ENCODE results near the gene LORICRIN. TPM values are rescaled to one million over a fixed set of nuclear protein-coding genes. Genes with fewer than 3 reads are reported as not detected.
"Not testable (repeated sequence)": the region's sequence is repeated elsewhere in the genome, so short reads cannot be mapped to it uniquely, and the experiment has no call there.

The LORICRIN gene
- total and polyA plus RNA-seq, 4 donors, result not detected

- Histone ChIP-seq H3K27ac (ENCODE audit: low read depth in 1 of 2, low read length in 2 of 2) (no peak overlapping the region), H3K9ac (ENCODE audit: low read depth in 1 of 2, low read length in 2 of 2) (no peak overlapping the region), H3K4me3 (ENCODE audit: low read depth in 1 of 3, low read length in 3 of 3) (no peak overlapping the region), H3K27me3 (ENCODE audit: control insufficient read depth in 4 of 4, insufficient read depth in 4 of 4, low read length in 3 of 4) (peaks cover 0 to 3% (median under 1%) of the 10 kb centered on the region in 4 donors), H3K4me1 (ENCODE audit: control insufficient read depth in 4 of 4, insufficient read depth in 4 of 4, low read length in 3 of 4) (no peaks in the 10 kb centered on the region), H3K36me3 (ENCODE audit: control insufficient read depth in 4 of 4, insufficient read depth in 3 of 4, low read depth in 1 of 4, low read length in 3 of 4) (no peaks in the 10 kb centered on the region), H3K9me3 (ENCODE audit: control insufficient read depth in 4 of 4, low read length in 3 of 4) (no peaks in the 10 kb centered on the region)
- TF ChIP-seq FOXA2 (IDR thresholded peaks at IDR 0.05), result no peak
- TF ChIP-seq REST (IDR thresholded peaks at IDR 0.05), result no peak
- no peak for TF ChIP-seq TAF1 (conservative IDR thresholded peaks at IDR 0.05)
- no peak for TF ChIP-seq YY1 (IDR thresholded peaks at IDR 0.05)
- TF ChIP-seq RXRA (IDR thresholded peaks at IDR 0.05), result no peak
- TF ChIP-seq SP1 (IDR thresholded peaks at IDR 0.05), result no peak
- no peak for TF ChIP-seq NR2F2 (IDR thresholded peaks at IDR 0.05)
- TF ChIP-seq FOXA1 (IDR thresholded peaks at IDR 0.05), result no peak
- TF ChIP-seq HNF4G (IDR thresholded peaks at IDR 0.05), result no peak
- TF ChIP-seq MAX (IDR thresholded peaks at IDR 0.05), result no peak
- no peak for TF ChIP-seq GABPA (IDR thresholded peaks at IDR 0.05 in 1 of 2, conservative IDR thresholded peaks at IDR 0.05 in 1 of 2)
- 60% methylated on average over 6 of the region's 6 CpGs for WGBS
- DNase-seq (ENCODE audit: low spot score), result no peak
Observed at GRCh38 chr1:153220606-153221303, 38.7 kb upstream of the LORICRIN start.

GRCh38 chr1:153223040-153223891 lies 36.2 kb upstream of the LORICRIN start:
- not testable (repeated sequence) for H3K27ac ChIP-seq (ENCODE audit: low read depth in 1 of 2, low read length in 2 of 2); H3K27me3 ChIP-seq (ENCODE audit: control insufficient read depth in 4 of 4, insufficient read depth in 4 of 4, low read length in 3 of 4); H3K4me3 ChIP-seq (ENCODE audit: low read depth in 1 of 3, low read length in 3 of 3); H3K36me3 ChIP-seq (ENCODE audit: control insufficient read depth in 4 of 4, insufficient read depth in 3 of 4, low read depth in 1 of 4, low read length in 3 of 4); H3K9me3 ChIP-seq (ENCODE audit: control insufficient read depth in 4 of 4, low read length in 3 of 4); H3K4me1 ChIP-seq (ENCODE audit: control insufficient read depth in 4 of 4, insufficient read depth in 4 of 4, low read length in 3 of 4); H3K9ac ChIP-seq (ENCODE audit: low read depth in 1 of 2, low read length in 2 of 2)
- 42% methylated on average over 16 of the region's 16 CpGs for WGBS
- DNase-seq (ENCODE audit: low spot score), result peak; percentile 49
- peak; percentile 59 for TF ChIP-seq CTCF (IDR thresholded peaks at IDR 0.05; ENCODE audit: low read depth, low read length, missing input control)
- TF ChIP-seq RAD21 (IDR thresholded peaks at IDR 0.05), result peak; percentile 70 to 76
